ENCODE data around the gene KLHDC7B. TPM values are rescaled to one million over a fixed set of nuclear protein-coding genes. Genes with fewer than 3 reads are reported as not detected.

The KLHDC7B gene
- total RNA-seq, 1 experiment from 2014 or later = 1.6 TPM

- no TSS peak for BruUV-seq (replicated peaks)
- ChIA-PET POLR2A (ENCODE audit: low non-redundant PET) (no interaction called here), CTCF (interaction anchor here (0.6 to 0.7 kb wide), 2 partner anchors 25 to 48 kb away, joined by 3 to 7 read pairs; partner anchors contain the start of gene SCO2)
- intact Hi-C loops (cut with micrococcal nuclease; ENCODE audit: unreplicated experiment) = no loop called here
- Histone ChIP-seq H3K36me3 (ENCODE audit: insufficient read depth, low read length, poor library complexity, severe bottlenecking) (peaks cover 23% of the 10 kb centered on the region), H3K4me1 (ENCODE audit: insufficient read depth, low read length, poor library complexity, severe bottlenecking) (peaks cover 5% of the 10 kb centered on the region), H3K27me3 (replicated peaks; ENCODE audit: insufficient read depth, low read depth, low read length, poor library complexity) (no peaks in the 10 kb centered on the region), H3K27ac (ENCODE audit: low read depth, low read length, poor library complexity, severe bottlenecking) (no peak overlapping the region), H3K4me3 (ENCODE audit: low read depth, low read length, poor library complexity, severe bottlenecking) (no peak overlapping the region), H3K9me3 (ENCODE audit: low read depth, low read length, poor library complexity, severe bottlenecking) (no peaks in the 10 kb centered on the region)
- DNase-seq (ENCODE audit: low spot score) = no peak
- TF ChIP-seq EZH2 (IDR thresholded peaks at IDR 0.05; ENCODE audit: borderline replicate concordance, low read depth, low read length, poor library complexity, severe bottlenecking) = no peak
- no peak for TF ChIP-seq CTCF (conservative IDR thresholded peaks at IDR 0.05; ENCODE audit: low read depth, low read length)
These were observed 45.2 kb upstream of the KLHDC7B start for GRCh38 chr22:50500452-50500851.

GRCh38 chr22:50502096-50502495 lies 43.6 kb upstream of the KLHDC7B start:
- Histone ChIP-seq H3K27me3 (replicated peaks; ENCODE audit: insufficient read depth, low read depth, low read length, poor library complexity) (no peaks in the 10 kb centered on the region), H3K9me3 (ENCODE audit: low read depth, low read length, poor library complexity, severe bottlenecking) (no peaks in the 10 kb centered on the region), H3K4me1 (ENCODE audit: insufficient read depth, low read length, poor library complexity, severe bottlenecking) (peaks cover 10% of the 10 kb centered on the region), H3K36me3 (ENCODE audit: insufficient read depth, low read length, poor library complexity, severe bottlenecking) (peaks cover 29% of the 10 kb centered on the region), H3K27ac (ENCODE audit: low read depth, low read length, poor library complexity, severe bottlenecking) (no peak overlapping the region), H3K4me3 (ENCODE audit: low read depth, low read length, poor library complexity, severe bottlenecking) (no peak overlapping the region)
- BruUV-seq (replicated peaks) = no TSS peak
- no peak for DNase-seq (ENCODE audit: low spot score)
- CTCF ChIA-PET = no interaction called here
- intact Hi-C loops (cut with micrococcal nuclease; ENCODE audit: unreplicated experiment) = no loop called here
- POLR2A ChIA-PET (ENCODE audit: low non-redundant PET) = no interaction called here
- TF ChIP-seq CTCF (conservative IDR thresholded peaks at IDR 0.05; ENCODE audit: low read depth, low read length) (no peak), EZH2 (IDR thresholded peaks at IDR 0.05; ENCODE audit: borderline replicate concordance, low read depth, low read length, poor library complexity, severe bottlenecking) (no peak)

GRCh38 chr22:50502628-50503474 lies 42.8 kb upstream of the KLHDC7B start:
- ChIA-PET CTCF (interaction anchor here (0.5 kb wide), 1 partner anchor 10 kb away, joined by 7 read pairs; no protein-coding TSS in a partner anchor), POLR2A (ENCODE audit: low non-redundant PET) (no interaction called here)
- no peak for DNase-seq (ENCODE audit: low spot score)
- peaks cover 10% of the 10 kb centered on the region for H3K4me1 ChIP-seq (ENCODE audit: insufficient read depth, low read length, poor library complexity, severe bottlenecking)
- no peaks in the 10 kb centered on the region for H3K9me3 ChIP-seq (ENCODE audit: low read depth, low read length, poor library complexity, severe bottlenecking)
- TF ChIP-seq EZH2 (IDR thresholded peaks at IDR 0.05; ENCODE audit: borderline replicate concordance, low read depth, low read length, poor library complexity, severe bottlenecking) = no peak
- no peak for TF ChIP-seq CTCF (conservative IDR thresholded peaks at IDR 0.05; ENCODE audit: low read depth, low read length)
- intact Hi-C loops (cut with micrococcal nuclease; ENCODE audit: unreplicated experiment) = no loop called here
- peaks cover 29% of the 10 kb centered on the region for H3K36me3 ChIP-seq (ENCODE audit: insufficient read depth, low read length, poor library complexity, severe bottlenecking)
- no peak overlapping the region for H3K27ac ChIP-seq (ENCODE audit: low read depth, low read length, poor library complexity, severe bottlenecking)
- H3K4me3 ChIP-seq (ENCODE audit: low read depth, low read length, poor library complexity, severe bottlenecking) = no peak overlapping the region
- no peaks in the 10 kb centered on the region for H3K27me3 ChIP-seq (replicated peaks; ENCODE audit: insufficient read depth, low read depth, low read length, poor library complexity)
- BruUV-seq (replicated peaks) = no TSS peak

Measured in A673 (cell line).